Liver (tissue), 3 donors: Measurements from ENCODE around the gene TRAPPC8.

Experiments used
- EGR1 ChIP-seq, 2 donors: IDR thresholded peaks; 2 replicates each; pipeline ENCODE4 v1.6.1; 2016 to 2018; ENCODE audit warnings: antibody characterized with exemption in 2 of 2, low read depth in 2 of 2
- GABPA ChIP-seq, 2 donors: IDR thresholded peaks in 1 of 2; conservative IDR thresholded peaks in 1 of 2; 2 replicates each; pipeline ENCODE4 v1.6.1; 2016; ENCODE audit warnings: antibody characterized with exemption in 2 of 2, mild to moderate bottlenecking in 1 of 2, moderate library complexity in 1 of 2
- HNF4A ChIP-seq, 2 donors: conservative IDR thresholded peaks; 2 replicates each; pipeline ENCODE4 v1.6.1; 2016; ENCODE audit warnings: antibody characterized with exemption in 2 of 2, mild to moderate bottlenecking in 2 of 2
- NR2F2 ChIP-seq: IDR thresholded peaks from 2 replicates; pipeline ENCODE4 v1.6.1; 2016; ENCODE audit warnings: antibody characterized with exemption
- RAD21 ChIP-seq, 2 donors: IDR thresholded peaks; 2 replicates each; pipeline ENCODE4 v1.6.1; 2016; ENCODE audit warnings: antibody characterized with exemption in 2 of 2, mild to moderate bottlenecking in 2 of 2
- RXRA ChIP-seq, 2 donors: IDR thresholded peaks; 2 replicates each; pipeline ENCODE4 v1.6.1; 2017 to 2018; ENCODE audit warnings: antibody characterized with exemption in 2 of 2, mild to moderate bottlenecking in 1 of 2
- SP1 ChIP-seq: IDR thresholded peaks from 2 replicates; pipeline ENCODE4 v1.6.1; 2018; ENCODE audit warnings: antibody characterized with exemption, mild to moderate bottlenecking
- TAF1 ChIP-seq: conservative IDR thresholded peaks from 2 replicates; pipeline ENCODE4 v1.6.1; 2016; ENCODE audit warnings: antibody characterized with exemption, mild to moderate bottlenecking
- TF ChIP-seq, protein P1 (sequence below): IDR thresholded peaks from 2 replicates; pipeline ENCODE4 v1.6.1; 2016; ENCODE audit warnings: antibody characterized with exemption
- TF ChIP-seq, protein P2 (sequence below): IDR thresholded peaks from 2 replicates; pipeline ENCODE4 v1.6.1; 2016; ENCODE audit warnings: antibody characterized with exemption, mild to moderate bottlenecking
- TF ChIP-seq, protein P3 (sequence below): fragments of 150-350 bp; IDR thresholded peaks from 2 replicates; pipeline ENCODE4 v1.5.1; 2017; ENCODE audit warnings: improper control_type of control experiment, low read depth, low read length; ENCODE audit not compliant: missing input control
- TF ChIP-seq, protein P4 (sequence below): IDR thresholded peaks from 2 replicates; pipeline ENCODE4 v1.6.1; 2016; ENCODE audit warnings: antibody characterized with exemption
- TF ChIP-seq, protein P5 (sequence below): IDR thresholded peaks from 2 replicates; pipeline ENCODE4 v1.6.1; 2016; ENCODE audit warnings: antibody characterized with exemption
- donor health status: healthy.
- donor health status: healthy.

DNA sequence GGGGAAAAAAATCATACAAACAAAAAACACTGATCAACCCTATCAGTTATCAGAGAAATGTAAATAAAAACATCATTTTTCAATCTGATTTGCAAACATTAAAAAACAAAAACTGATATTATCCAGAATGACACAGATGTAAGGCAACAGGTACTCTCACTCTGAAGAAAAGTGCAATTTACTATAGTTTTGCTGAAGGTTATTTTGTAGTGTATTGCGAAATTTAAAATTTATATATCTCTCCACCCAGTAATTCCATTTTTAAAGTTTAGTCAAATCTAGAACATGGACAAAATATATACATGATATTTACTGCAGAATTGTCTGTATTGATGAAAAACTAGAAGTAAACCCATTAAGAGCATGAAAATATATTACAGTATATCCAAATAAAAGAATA lies 79.8 kb downstream of the TRAPPC8 start:
- no peak for TF ChIP-seq RXRA (IDR thresholded peaks at IDR 0.05)
- no peak for TF ChIP-seq RAD21 (IDR thresholded peaks at IDR 0.05)
- TF ChIP-seq, protein P1, sequence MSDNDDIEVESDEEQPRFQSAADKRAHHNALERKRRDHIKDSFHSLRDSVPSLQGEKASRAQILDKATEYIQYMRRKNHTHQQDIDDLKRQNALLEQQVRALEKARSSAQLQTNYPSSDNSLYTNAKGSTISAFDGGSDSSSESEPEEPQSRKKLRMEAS: no peak
- TF ChIP-seq GABPA (IDR thresholded peaks at IDR 0.05 in 1 of 2, conservative IDR thresholded peaks at IDR 0.05 in 1 of 2): no peak
- TF ChIP-seq, protein P2, sequence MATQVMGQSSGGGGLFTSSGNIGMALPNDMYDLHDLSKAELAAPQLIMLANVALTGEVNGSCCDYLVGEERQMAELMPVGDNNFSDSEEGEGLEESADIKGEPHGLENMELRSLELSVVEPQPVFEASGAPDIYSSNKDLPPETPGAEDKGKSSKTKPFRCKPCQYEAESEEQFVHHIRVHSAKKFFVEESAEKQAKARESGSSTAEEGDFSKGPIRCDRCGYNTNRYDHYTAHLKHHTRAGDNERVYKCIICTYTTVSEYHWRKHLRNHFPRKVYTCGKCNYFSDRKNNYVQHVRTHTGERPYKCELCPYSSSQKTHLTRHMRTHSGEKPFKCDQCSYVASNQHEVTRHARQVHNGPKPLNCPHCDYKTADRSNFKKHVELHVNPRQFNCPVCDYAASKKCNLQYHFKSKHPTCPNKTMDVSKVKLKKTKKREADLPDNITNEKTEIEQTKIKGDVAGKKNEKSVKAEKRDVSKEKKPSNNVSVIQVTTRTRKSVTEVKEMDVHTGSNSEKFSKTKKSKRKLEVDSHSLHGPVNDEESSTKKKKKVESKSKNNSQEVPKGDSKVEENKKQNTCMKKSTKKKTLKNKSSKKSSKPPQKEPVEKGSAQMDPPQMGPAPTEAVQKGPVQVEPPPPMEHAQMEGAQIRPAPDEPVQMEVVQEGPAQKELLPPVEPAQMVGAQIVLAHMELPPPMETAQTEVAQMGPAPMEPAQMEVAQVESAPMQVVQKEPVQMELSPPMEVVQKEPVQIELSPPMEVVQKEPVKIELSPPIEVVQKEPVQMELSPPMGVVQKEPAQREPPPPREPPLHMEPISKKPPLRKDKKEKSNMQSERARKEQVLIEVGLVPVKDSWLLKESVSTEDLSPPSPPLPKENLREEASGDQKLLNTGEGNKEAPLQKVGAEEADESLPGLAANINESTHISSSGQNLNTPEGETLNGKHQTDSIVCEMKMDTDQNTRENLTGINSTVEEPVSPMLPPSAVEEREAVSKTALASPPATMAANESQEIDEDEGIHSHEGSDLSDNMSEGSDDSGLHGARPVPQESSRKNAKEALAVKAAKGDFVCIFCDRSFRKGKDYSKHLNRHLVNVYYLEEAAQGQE: no peak
- TF ChIP-seq, protein P3, sequence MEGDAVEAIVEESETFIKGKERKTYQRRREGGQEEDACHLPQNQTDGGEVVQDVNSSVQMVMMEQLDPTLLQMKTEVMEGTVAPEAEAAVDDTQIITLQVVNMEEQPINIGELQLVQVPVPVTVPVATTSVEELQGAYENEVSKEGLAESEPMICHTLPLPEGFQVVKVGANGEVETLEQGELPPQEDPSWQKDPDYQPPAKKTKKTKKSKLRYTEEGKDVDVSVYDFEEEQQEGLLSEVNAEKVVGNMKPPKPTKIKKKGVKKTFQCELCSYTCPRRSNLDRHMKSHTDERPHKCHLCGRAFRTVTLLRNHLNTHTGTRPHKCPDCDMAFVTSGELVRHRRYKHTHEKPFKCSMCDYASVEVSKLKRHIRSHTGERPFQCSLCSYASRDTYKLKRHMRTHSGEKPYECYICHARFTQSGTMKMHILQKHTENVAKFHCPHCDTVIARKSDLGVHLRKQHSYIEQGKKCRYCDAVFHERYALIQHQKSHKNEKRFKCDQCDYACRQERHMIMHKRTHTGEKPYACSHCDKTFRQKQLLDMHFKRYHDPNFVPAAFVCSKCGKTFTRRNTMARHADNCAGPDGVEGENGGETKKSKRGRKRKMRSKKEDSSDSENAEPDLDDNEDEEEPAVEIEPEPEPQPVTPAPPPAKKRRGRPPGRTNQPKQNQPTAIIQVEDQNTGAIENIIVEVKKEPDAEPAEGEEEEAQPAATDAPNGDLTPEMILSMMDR: no peak
- no peak for TF ChIP-seq HNF4A (conservative IDR thresholded peaks at IDR 0.05)
- TF ChIP-seq, protein P4, sequence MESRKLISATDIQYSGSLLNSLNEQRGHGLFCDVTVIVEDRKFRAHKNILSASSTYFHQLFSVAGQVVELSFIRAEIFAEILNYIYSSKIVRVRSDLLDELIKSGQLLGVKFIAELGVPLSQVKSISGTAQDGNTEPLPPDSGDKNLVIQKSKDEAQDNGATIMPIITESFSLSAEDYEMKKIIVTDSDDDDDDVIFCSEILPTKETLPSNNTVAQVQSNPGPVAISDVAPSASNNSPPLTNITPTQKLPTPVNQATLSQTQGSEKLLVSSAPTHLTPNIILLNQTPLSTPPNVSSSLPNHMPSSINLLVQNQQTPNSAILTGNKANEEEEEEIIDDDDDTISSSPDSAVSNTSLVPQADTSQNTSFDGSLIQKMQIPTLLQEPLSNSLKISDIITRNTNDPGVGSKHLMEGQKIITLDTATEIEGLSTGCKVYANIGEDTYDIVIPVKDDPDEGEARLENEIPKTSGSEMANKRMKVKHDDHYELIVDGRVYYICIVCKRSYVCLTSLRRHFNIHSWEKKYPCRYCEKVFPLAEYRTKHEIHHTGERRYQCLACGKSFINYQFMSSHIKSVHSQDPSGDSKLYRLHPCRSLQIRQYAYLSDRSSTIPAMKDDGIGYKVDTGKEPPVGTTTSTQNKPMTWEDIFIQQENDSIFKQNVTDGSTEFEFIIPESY: no peak
- TF ChIP-seq SP1: no peak
- no peak for TF ChIP-seq NR2F2
- TF ChIP-seq, protein P5, sequence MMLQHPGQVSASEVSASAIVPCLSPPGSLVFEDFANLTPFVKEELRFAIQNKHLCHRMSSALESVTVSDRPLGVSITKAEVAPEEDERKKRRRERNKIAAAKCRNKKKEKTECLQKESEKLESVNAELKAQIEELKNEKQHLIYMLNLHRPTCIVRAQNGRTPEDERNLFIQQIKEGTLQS: no peak
- no peak for TF ChIP-seq TAF1
- TF ChIP-seq EGR1 (IDR thresholded peaks at IDR 0.05; ENCODE audit: low read depth in 2 of 2): no peak
